HepG2 (cell line): Measurements from ENCODE around the gene NET1. TPM values are rescaled to one million over a fixed set of nuclear protein-coding genes. Genes with fewer than 3 reads are reported as not detected.
A peak's percentile ranks its signal among the peaks of the same experiment; 100 is the strongest.

ENCODE experiments used
- ATF7 ChIP-seq, 2 experiments: fragments of 450-650 bp in 1 of 2; sonication (generic) in 1 of 2; formaldehyde crosslinking in 1 of 2; IDR thresholded peaks; 2 replicates each; pipeline versions ENCODE4 v1.4.0 to v1.6.1; 2016 to 2020; ENCODE audit warnings: antibody characterized with exemption in 1 of 2, mild to moderate bottlenecking in 1 of 2, missing genetic modification reagents in 1 of 2
- ATRX ChIP-seq: sonication (generic); formaldehyde crosslinking; IDR thresholded peaks from 2 replicates; pipeline ENCODE4 v1.4.0; 2020; ENCODE audit warnings: missing genetic modification reagents, borderline replicate concordance
- FOSL1 ChIP-seq: sonication (generic); formaldehyde crosslinking; IDR thresholded peaks from 2 replicates; pipeline ENCODE4 v1.9.0; 2021; ENCODE audit warnings: missing genetic modification reagents, borderline replicate concordance
- GATAD1 ChIP-seq: IDR thresholded peaks from 2 replicates; pipeline ENCODE4 v1.6.1; 2016; ENCODE audit warnings: missing genetic modification reagents, missing compliant biosample characterization
- HOXA3 ChIP-seq: sonication (generic); formaldehyde crosslinking; IDR thresholded peaks from 2 replicates; pipeline ENCODE4 v1.5.0; 2020; ENCODE audit warnings: missing genetic modification reagents
- MBD4 ChIP-seq: IDR thresholded peaks from 2 replicates; pipeline ENCODE4 v1.6.1; 2012; ENCODE audit warnings: low read length, inconsistent platforms, borderline replicate concordance
- NFKBIZ ChIP-seq: IDR thresholded peaks from 2 replicates; pipeline ENCODE4 v1.6.1; 2018; ENCODE audit warnings: missing genetic modification reagents, missing compliant biosample characterization
- NFYC ChIP-seq: IDR thresholded peaks from 2 replicates; pipeline ENCODE4 v1.6.1; 2016; ENCODE audit warnings: missing genetic modification reagents, missing compliant biosample characterization
- TEAD2 ChIP-seq: sonication (generic); formaldehyde crosslinking; IDR thresholded peaks from 2 replicates; pipeline ENCODE4 v1.9.0; 2021; ENCODE audit warnings: missing genetic modification reagents
- ZNF652 ChIP-seq: IDR thresholded peaks from 2 replicates; pipeline ENCODE4 v1.6.1; 2016; ENCODE audit warnings: low read depth, borderline replicate concordance
- ZSCAN25 ChIP-seq: sonication (generic); formaldehyde crosslinking; IDR thresholded peaks from 2 replicates; pipeline ENCODE4 v1.8.0; 2022; ENCODE audit warnings: mild to moderate bottlenecking, missing genetic modification reagents
- polyA plus RNA-seq, 8 experiments: library from polyadenylated mRNA; depleted of rRNA in 3 of 8; stranded (reverse) in 7 of 8; unstranded in 1 of 8; fragments of >200 nt; fragmentation: Illumina TruSeq in 4 of 8; extraction: Trizol in 4 of 8; gene quantifications; 2 replicates each; pipeline versions ENCODE4 v1.2.1 to v1.2.3, GENCODE V29; 2011 to 2016; ENCODE audit warnings: low read depth in 4 of 8, missing spikeins in 1 of 8, mixed read lengths in 1 of 8; ENCODE audit not compliant: insufficient read depth in 1 of 8
- total RNA-seq, 5 experiments: library from RNA; depleted of rRNA; stranded (reverse); fragments of >200 nt; fragmentation: Illumina TruSeq; extraction: Trizol; gene quantifications; 2 replicates each; pipeline ENCODE4 v1.2.3, GENCODE V29; 2016; ENCODE audit warnings: low read depth in 1 of 5
- TF ChIP-seq, protein P1 (sequence below): sonication (generic); formaldehyde crosslinking; conservative IDR thresholded peaks from 2 replicates; pipeline ENCODE4 v1.4.0; 2020; ENCODE audit warnings: mild to moderate bottlenecking, missing genetic modification reagents, moderate library complexity
- TF ChIP-seq, protein P2 (sequence below): sonication (generic); formaldehyde crosslinking; IDR thresholded peaks from one replicate; pipeline ENCODE4 v1.5.1; 2020; ENCODE audit warnings: mild to moderate bottlenecking, missing genetic modification reagents; ENCODE audit errors: not compliant biosample characterization
- TF ChIP-seq, protein P3 (sequence below), 2 experiments: sonication (generic) in 1 of 2; formaldehyde crosslinking in 1 of 2; IDR thresholded peaks; 2 replicates each; pipeline versions ENCODE4 v1.4.0 to v1.6.1; 2018 to 2020; ENCODE audit warnings: missing genetic modification reagents in 2 of 2, borderline replicate concordance in 1 of 2, low read depth in 1 of 2, mild to moderate bottlenecking in 1 of 2, missing biosample characterization in 1 of 2
- TF ChIP-seq, protein P4 (sequence below): sonication (generic); formaldehyde crosslinking; IDR thresholded peaks from 2 replicates; pipeline ENCODE4 v1.8.1; 2023; ENCODE audit warnings: mild to moderate bottlenecking, missing genetic modification reagents, borderline replicate concordance

NET1 gene
- total and polyA plus RNA-seq, 2 of the 13 experiments (the other 11 are each of a cell fraction or from before 2014, with no cell fraction given), result 48.1 to 65.8 TPM

DNA sequence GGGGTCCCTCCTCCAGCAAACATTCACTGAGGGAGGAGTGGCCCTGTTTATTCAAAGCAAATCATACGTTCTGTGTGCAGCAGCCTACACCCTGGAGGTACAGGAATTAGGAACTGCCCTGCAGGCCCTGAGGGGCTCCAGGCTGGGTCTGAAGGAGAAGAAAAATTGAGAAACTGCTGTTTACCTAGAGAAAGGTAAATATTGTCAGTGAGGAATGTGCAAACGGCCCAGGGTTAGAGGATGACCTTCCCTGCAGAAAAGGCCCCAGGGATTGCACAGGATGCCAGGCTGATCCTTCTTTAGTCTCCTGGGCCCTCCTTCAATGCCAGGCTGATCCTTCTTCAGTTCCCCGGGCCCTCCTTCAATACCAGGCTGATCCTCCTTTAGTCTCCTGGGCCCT, 81.3 kb downstream of the NET1 start (continued):
- TF ChIP-seq ATF7 (IDR thresholded peaks at IDR 0.05) (no peak), ATF7 (CRISPR knock-in tag; IDR thresholded peaks at IDR 0.05) (no peak), ATRX (no peak), FOSL1 (CRISPR knock-in tag) (no peak), NFYC (no peak), NFKBIZ (CRISPR knock-in tag) (no peak), GATAD1 (CRISPR knock-in tag) (no peak), ZNF652 (no peak), TEAD2 (CRISPR knock-in tag) (no peak), ZSCAN25 (CRISPR knock-in tag) (no peak), HOXA3 (CRISPR knock-in tag) (no peak; the same call in 1 of the 2 replicates), MBD4 (no peak)
- TF ChIP-seq, protein P1, sequence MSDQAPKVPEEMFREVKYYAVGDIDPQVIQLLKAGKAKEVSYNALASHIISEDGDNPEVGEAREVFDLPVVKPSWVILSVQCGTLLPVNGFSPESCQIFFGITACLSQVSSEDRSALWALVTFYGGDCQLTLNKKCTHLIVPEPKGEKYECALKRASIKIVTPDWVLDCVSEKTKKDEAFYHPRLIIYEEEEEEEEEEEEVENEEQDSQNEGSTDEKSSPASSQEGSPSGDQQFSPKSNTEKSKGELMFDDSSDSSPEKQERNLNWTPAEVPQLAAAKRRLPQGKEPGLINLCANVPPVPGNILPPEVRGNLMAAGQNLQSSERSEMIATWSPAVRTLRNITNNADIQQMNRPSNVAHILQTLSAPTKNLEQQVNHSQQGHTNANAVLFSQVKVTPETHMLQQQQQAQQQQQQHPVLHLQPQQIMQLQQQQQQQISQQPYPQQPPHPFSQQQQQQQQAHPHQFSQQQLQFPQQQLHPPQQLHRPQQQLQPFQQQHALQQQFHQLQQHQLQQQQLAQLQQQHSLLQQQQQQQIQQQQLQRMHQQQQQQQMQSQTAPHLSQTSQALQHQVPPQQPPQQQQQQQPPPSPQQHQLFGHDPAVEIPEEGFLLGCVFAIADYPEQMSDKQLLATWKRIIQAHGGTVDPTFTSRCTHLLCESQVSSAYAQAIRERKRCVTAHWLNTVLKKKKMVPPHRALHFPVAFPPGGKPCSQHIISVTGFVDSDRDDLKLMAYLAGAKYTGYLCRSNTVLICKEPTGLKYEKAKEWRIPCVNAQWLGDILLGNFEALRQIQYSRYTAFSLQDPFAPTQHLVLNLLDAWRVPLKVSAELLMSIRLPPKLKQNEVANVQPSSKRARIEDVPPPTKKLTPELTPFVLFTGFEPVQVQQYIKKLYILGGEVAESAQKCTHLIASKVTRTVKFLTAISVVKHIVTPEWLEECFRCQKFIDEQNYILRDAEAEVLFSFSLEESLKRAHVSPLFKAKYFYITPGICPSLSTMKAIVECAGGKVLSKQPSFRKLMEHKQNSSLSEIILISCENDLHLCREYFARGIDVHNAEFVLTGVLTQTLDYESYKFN (CRISPR knock-in tag), result peak; percentile 69
- TF ChIP-seq, protein P2, sequence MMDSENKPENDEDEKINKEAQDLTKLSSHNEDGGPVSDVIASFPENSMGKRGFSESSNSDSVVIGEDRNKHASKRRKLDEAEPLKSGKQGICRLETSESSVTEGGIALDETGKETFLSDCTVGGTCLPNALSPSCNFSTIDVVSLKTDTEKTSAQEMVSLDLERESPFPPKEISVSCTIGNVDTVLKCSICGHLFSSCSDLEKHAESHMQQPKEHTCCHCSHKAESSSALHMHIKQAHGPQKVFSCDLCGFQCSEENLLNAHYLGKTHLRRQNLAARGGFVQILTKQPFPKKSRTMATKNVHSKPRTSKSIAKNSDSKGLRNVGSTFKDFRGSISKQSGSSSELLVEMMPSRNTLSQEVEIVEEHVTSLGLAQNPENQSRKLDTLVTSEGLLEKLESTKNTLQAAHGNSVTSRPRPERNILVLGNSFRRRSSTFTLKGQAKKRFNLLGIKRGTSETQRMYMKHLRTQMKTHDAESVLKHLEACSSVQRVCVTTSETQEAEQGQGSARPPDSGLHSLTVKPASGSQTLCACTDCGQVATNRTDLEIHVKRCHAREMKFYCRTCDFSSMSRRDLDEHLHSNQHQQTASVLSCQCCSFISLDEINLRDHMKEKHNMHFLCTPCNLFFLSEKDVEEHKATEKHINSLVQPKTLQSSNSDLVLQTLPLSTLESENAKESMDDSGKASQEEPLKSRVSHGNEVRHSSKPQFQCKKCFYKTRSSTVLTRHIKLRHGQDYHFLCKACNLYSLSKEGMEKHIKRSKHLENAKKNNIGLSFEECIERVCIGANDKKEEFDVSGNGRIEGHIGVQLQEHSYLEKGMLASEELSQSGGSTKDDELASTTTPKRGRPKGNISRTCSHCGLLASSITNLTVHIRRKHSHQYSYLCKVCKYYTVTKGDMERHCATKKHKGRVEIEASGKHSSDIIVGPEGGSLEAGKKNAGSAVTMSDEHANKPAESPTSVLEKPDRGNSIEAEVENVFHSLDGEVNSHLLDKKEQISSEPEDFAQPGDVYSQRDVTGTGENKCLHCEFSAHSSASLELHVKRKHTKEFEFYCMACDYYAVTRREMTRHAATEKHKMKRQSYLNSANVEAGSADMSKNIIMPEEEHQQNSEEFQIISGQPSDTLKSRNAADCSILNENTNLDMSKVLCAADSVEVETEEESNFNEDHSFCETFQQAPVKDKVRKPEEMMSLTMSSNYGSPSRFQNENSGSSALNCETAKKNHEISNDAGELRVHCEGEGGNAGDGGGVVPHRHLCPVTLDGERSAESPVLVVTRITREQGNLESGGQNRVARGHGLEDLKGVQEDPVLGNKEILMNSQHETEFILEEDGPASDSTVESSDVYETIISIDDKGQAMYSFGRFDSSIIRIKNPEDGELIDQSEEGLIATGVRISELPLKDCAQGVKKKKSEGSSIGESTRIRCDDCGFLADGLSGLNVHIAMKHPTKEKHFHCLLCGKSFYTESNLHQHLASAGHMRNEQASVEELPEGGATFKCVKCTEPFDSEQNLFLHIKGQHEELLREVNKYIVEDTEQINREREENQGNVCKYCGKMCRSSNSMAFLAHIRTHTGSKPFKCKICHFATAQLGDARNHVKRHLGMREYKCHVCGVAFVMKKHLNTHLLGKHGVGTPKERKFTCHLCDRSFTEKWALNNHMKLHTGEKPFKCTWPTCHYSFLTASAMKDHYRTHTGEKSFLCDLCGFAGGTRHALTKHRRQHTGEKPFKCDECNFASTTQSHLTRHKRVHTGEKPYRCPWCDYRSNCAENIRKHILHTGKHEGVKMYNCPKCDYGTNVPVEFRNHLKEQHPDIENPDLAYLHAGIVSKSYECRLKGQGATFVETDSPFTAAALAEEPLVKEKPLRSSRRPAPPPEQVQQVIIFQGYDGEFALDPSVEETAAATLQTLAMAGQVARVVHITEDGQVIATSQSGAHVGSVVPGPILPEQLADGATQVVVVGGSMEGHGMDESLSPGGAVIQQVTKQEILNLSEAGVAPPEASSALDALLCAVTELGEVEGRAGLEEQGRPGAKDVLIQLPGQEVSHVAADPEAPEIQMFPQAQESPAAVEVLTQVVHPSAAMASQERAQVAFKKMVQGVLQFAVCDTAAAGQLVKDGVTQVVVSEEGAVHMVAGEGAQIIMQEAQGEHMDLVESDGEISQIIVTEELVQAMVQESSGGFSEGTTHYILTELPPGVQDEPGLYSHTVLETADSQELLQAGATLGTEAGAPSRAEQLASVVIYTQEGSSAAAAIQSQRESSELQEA (CRISPR knock-in tag), result no peak
- TF ChIP-seq, protein P3, sequence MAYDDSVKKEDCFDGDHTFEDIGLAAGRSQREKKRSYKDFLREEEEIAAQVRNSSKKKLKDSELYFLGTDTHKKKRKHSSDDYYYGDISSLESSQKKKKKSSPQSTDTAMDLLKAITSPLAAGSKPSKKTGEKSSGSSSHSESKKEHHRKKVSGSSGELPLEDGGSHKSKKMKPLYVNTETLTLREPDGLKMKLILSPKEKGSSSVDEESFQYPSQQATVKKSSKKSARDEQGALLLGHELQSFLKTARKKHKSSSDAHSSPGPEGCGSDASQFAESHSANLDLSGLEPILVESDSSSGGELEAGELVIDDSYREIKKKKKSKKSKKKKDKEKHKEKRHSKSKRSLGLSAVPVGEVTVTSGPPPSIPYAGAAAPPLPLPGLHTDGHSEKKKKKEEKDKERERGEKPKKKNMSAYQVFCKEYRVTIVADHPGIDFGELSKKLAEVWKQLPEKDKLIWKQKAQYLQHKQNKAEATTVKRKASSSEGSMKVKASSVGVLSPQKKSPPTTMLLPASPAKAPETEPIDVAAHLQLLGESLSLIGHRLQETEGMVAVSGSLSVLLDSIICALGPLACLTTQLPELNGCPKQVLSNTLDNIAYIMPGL (CRISPR knock-in tag; IDR thresholded peaks at IDR 0.05; ENCODE audit: borderline replicate concordance in 1 of 2, low read depth in 1 of 2), result no peak
- TF ChIP-seq, protein P4, sequence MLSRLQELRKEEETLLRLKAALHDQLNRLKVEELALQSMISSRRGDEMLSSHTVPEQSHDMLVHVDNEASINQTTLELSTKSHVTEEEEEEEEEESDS, result no peak
